Stomach (tissue), 4 donors: ENCODE results near the gene ZNF423.

Experiments
- CTCF ChIP-seq, 7 experiments: fragments of 450-650 bp in 4 of 7; fragments of 200-600 bp in 3 of 7; sonication (generic) in 3 of 7; IDR thresholded peaks; one replicate each; pipeline ENCODE4 v1.5.1; 2016 to 2019; ENCODE audit warnings: antibody characterized with exemption in 7 of 7, control low read depth in 2 of 7, mild to moderate bottlenecking in 1 of 7
- EP300 ChIP-seq: sonication (generic); formaldehyde crosslinking; IDR thresholded peaks from one replicate; pipeline ENCODE4 v1.6.1; 2017; ENCODE audit warnings: antibody characterized with exemption
- POLR2A ChIP-seq, 4 donors: fragments of 450-650 bp; IDR thresholded peaks; one replicate each; pipeline ENCODE4 v1.6.1; 2016; ENCODE audit warnings: antibody characterized with exemption in 4 of 4, control low read depth in 2 of 4, mild to moderate bottlenecking in 1 of 4, moderate library complexity in 1 of 4

DNA sequence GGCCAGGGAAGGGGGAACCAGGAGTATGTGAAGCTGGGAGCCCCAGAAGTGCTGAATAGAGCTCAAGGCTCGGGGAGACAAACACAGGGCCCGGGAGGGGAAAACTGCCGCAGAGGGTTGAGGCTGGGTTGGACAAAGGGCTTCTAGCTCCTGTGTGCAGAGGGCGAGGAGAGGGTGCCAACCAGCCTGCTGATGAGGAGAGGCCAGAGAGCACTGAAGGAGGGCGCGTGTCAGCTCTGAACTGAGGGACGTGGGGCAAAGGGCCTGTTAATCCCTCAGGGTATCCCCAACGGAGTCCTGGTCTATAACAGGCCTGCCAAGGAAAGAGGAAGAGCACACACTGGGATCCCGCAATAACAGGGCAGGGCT is 331.0 kb downstream of the ZNF423 start:
- TF ChIP-seq CTCF (IDR thresholded peaks at IDR 0.05) (no peak), POLR2A (IDR thresholded peaks at IDR 0.05) (no peak), EP300 (no peak)
